B cell (primary cell): ENCODE results near the gene FKBP2. TPM values are rescaled to one million over a fixed set of nuclear protein-coding genes. Genes with fewer than 3 reads are reported as not detected.
A peak's percentile ranks its signal among the peaks of the same experiment; 100 is the strongest.

Source experiments
- ATAC-seq: fragments of 200-7000 bp; cut with Tn5 transposase; one replicate; pipeline ENCODE4 v1.10.0; 2021; ENCODE audit warnings: low read depth, mild to moderate bottlenecking, moderate number of reproducible peaks, moderate library complexity
- CTCF ChIA-PET: fragments of 350-600 bp; sonication (Branson Sonifier 250); formaldehyde crosslinking; loops from one replicate; lab custom pipeline; 2021; ENCODE audit warnings: antibody characterized with exemption, inconsistent platforms; lab: Charles Lee
- POLR2A ChIA-PET: fragments of 350-600 bp; sonication (Branson Sonifier 250); formaldehyde crosslinking; loops from one replicate; lab custom pipeline; 2021; ENCODE audit warnings: antibody characterized with exemption; lab: Charles Lee
- DNase-seq: peaks from one replicate; pipeline ENCODE4 v3.0.0; 2013
- H2AFZ ChIP-seq: 2 replicates; pipeline ENCODE4 v1.6.1; 2012; ENCODE audit warnings: mild to moderate bottlenecking, low read depth, low read length; ENCODE audit not compliant: insufficient read depth, poor library complexity, severe bottlenecking
- H3K27ac ChIP-seq, 2 donors: 1 replicate in 1 of 2; 2 replicates in 1 of 2; pipeline ENCODE4 v1.5.1; 2012 to 2013; ENCODE audit warnings: low read length in 2 of 2, mild to moderate bottlenecking in 2 of 2, moderate library complexity in 1 of 2
- H3K27me3 ChIP-seq, 4 experiments: fragments of 200-600 bp in 1 of 4; sonication (generic) in 1 of 4; replicated peaks in 1 of 4; 1 replicate in 2 of 4; 2 replicates in 2 of 4; pipeline versions ENCODE4 v1.6.1 to v1.7.0; 2013 to 2016; ENCODE audit warnings: low read length in 3 of 4, mild to moderate bottlenecking in 2 of 4, mixed read lengths in 1 of 4, moderate library complexity in 1 of 4; ENCODE audit not compliant: insufficient read depth in 4 of 4, control insufficient read depth in 3 of 4; ENCODE audit errors: control extremely low read depth in 1 of 4
- H3K36me3 ChIP-seq, 2 experiments: replicated peaks in 1 of 2; 1 replicate in 1 of 2; 2 replicates in 1 of 2; pipeline versions ENCODE4 v1.6.1 to v1.7.1; 2013; ENCODE audit warnings: low read length in 1 of 2; ENCODE audit not compliant: insufficient read depth in 2 of 2, control insufficient read depth in 1 of 2; ENCODE audit errors: control extremely low read depth in 1 of 2, extremely low read depth in 1 of 2
- H3K4me1 ChIP-seq, 2 donors: fragments of 200-600 bp in 1 of 2; sonication (generic) in 1 of 2; 1 replicate in 1 of 2; 2 replicates in 1 of 2; pipeline versions ENCODE4 v1.5.1 to v1.6.1; 2013 to 2017; ENCODE audit warnings: low read length in 2 of 2; ENCODE audit not compliant: control insufficient read depth in 2 of 2, insufficient read depth in 2 of 2
- H3K4me2 ChIP-seq: replicated peaks from 2 replicates; pipeline ENCODE3; 2012; ENCODE audit warnings: mild to moderate bottlenecking, low read depth, low read length; ENCODE audit not compliant: poor library complexity, severe bottlenecking
- H3K4me3 ChIP-seq, 5 experiments: fragments of 200-600 bp in 1 of 5; sonication (generic) in 1 of 5; 1 replicate in 3 of 5; 2 replicates in 2 of 5; pipeline versions ENCODE4 v1.5.1 to v1.7.0; 2011 to 2016; ENCODE audit warnings: low read length in 4 of 5, mild to moderate bottlenecking in 4 of 5, low read depth in 2 of 5, control low read depth in 1 of 5, moderate library complexity in 1 of 5; ENCODE audit not compliant: insufficient read depth in 1 of 5; ENCODE audit errors: control extremely low read depth in 1 of 5, extremely low read depth in 1 of 5
- H3K79me2 ChIP-seq: fragments of 200-600 bp; sonication (generic); one replicate; pipeline ENCODE4 v1.6.0; 2016; ENCODE audit warnings: low read length; ENCODE audit not compliant: control insufficient read depth, insufficient read depth
- H3K9ac ChIP-seq: fragments of 200-600 bp; sonication (generic); 2 replicates; pipeline ENCODE4 v1.6.1; 2017; ENCODE audit warnings: mild to moderate bottlenecking, low read length, moderate library complexity
- H3K9me3 ChIP-seq, 3 donors: one replicate each; pipeline versions ENCODE4 v1.6.1 to v1.7.1; 2013; ENCODE audit warnings: low read length in 2 of 3; ENCODE audit not compliant: control insufficient read depth in 2 of 3, insufficient read depth in 1 of 3; ENCODE audit errors: control extremely low read depth in 1 of 3
- H4K20me1 ChIP-seq: 2 replicates; pipeline ENCODE4 v1.6.0; 2012; ENCODE audit warnings: mild to moderate bottlenecking, low read length; ENCODE audit not compliant: insufficient read depth, control insufficient read depth, poor library complexity, severe bottlenecking
- H3K27ac Mint-ChIP-seq: one replicate; pipeline ENCODE4 v1.8.0; 2021; ENCODE audit warnings: mixed read lengths
- H3K27me3 Mint-ChIP-seq: one replicate; pipeline ENCODE4 v1.8.0; 2021; ENCODE audit warnings: mixed read lengths
- H3K4me1 Mint-ChIP-seq: one replicate; pipeline ENCODE4 v1.8.0; 2021; ENCODE audit warnings: mixed read lengths
- H3K4me3 Mint-ChIP-seq: one replicate; pipeline ENCODE4 v1.8.0; 2021; ENCODE audit warnings: mixed read lengths
- H3K9me3 Mint-ChIP-seq: one replicate; pipeline ENCODE4 v1.8.0; 2022; ENCODE audit warnings: mixed read lengths; ENCODE audit not compliant: insufficient read depth
- CTCF ChIP-seq: fragments of 200-600 bp; IDR thresholded peaks from one replicate; pipeline ENCODE4 v1.8.0; 2022; ENCODE audit warnings: antibody characterized with exemption, mild to moderate bottlenecking
- EZH2 ChIP-seq: IDR thresholded peaks from 2 replicates; pipeline ENCODE4 v1.6.1; 2012; ENCODE audit warnings: borderline replicate concordance, low read depth, mild to moderate bottlenecking, moderate library complexity, low read length; ENCODE audit not compliant: insufficient read depth, poor library complexity, severe bottlenecking
- WGBS: methylation state at CpG from one replicate; pipeline ENCODE4 v1.1.5; 2013; ENCODE audit warnings: missing lambda C conversion rate; ENCODE audit not compliant: insufficient coverage; 5-methylcytosine and 5-hydroxymethylcytosine counted together
- intact Hi-C: fragments of 100-400 bp; cut with micrococcal nuclease; formaldehyde crosslinking; loops from one replicate; pipeline ENCODE4 v1.10.0; 2022
- polyA plus RNA-seq: library from polyadenylated mRNA; depleted of rRNA; stranded (reverse); fragments of >200 nt; gene quantifications from 2 replicates; pipeline ENCODE4 v1.2.3, GENCODE V29; 2012
- total RNA-seq, 2 donors: library from RNA; stranded (reverse); fragments of 120-200 nt in 1 of 2; gene quantifications; 1 replicate in 1 of 2; 2 replicates in 1 of 2; pipeline versions ENCODE4 v1.2.3 to v1.2.4, GENCODE V29; 2013 to 2022

The FKBP2 gene
- total and polyA plus RNA-seq, 2 donors (not counting 1 experiment from before 2014, with no cell fraction given): 23.7 to 38.2 TPM

- Mint-ChIP-seq H3K4me3 (peak within 1 kb of the TSS; percentile 90), H3K4me1 (peaks cover 40% of the 10 kb centered on the region), H3K27me3 (no peaks in the 10 kb centered on the region), H3K9me3 (no peaks in the 10 kb centered on the region), H3K27ac (peak within 1 kb of the TSS; percentile 91)
- 2% methylated on average over 53 of the region's 74 CpGs for WGBS
- Histone ChIP-seq H3K4me1 (peaks cover 26 to 54% of the 10 kb centered on the region in 2 donors), H3K4me2 (peak within 1 kb of the TSS; percentile 99), H2AFZ (peak within 1 kb of the TSS; percentile 83), H4K20me1 (peaks cover 2% of the 10 kb centered on the region), H3K4me3 (peak within 1 kb of the TSS; percentile 78 to 99 (median 88)), H3K27me3 (no peaks in the 10 kb centered on the region), H3K9me3 (no peaks in the 10 kb centered on the region), H3K36me3 (peaks cover 0 to 11% of the 10 kb centered on the region in 2 experiments), H3K79me2 (peaks cover 9% of the 10 kb centered on the region), H3K27ac (peak within 1 kb of the TSS; percentile 53 to 79), H3K9ac (peak within 1 kb of the TSS; percentile 80)
- TF ChIP-seq CTCF: no peak
- no peak for TF ChIP-seq EZH2
- intact Hi-C loops: loop anchor here (1.0 kb wide), 4 partner anchors 21 to 61 kb away; partner anchors contain the start of genes GPR137, NUDT22, STIP1 and TRPT1
- ATAC-seq: peak; percentile 60
- peak; percentile 85 for DNase-seq
- POLR2A ChIA-PET: interaction anchor here (1.0 to 4.0 kb wide), 6 partner anchors 20 to 71 kb away, joined by 4 to 37 read pairs (median 9); partner anchors contain the start of genes BAD, FERMT3, NUDT22 and PRDX5
- CTCF ChIA-PET: interaction anchor here (0.9 to 10.4 kb wide), 9 partner anchors 16 to 71 kb away, joined by 3 to 141 read pairs (median 5); partner anchors contain the start of genes BAD, ESRRA, FERMT3 and PRDX5
Measured at GRCh38 chr11:64246871-64247728, 6.2 kb downstream of the FKBP2 start, which contains the start of gene PPP1R14B. Gene PPP1R14B (minus strand): TSS chr11:64246943. CDS start chr11:64246673, 270 bp downstream.
